ENCODE data around the gene DLG1. TPM values are rescaled to one million over a fixed set of nuclear protein-coding genes. Genes with fewer than 3 reads are reported as not detected.

Gene DLG1
- total RNA-seq, 1 donor: 48.0 TPM

DNA sequence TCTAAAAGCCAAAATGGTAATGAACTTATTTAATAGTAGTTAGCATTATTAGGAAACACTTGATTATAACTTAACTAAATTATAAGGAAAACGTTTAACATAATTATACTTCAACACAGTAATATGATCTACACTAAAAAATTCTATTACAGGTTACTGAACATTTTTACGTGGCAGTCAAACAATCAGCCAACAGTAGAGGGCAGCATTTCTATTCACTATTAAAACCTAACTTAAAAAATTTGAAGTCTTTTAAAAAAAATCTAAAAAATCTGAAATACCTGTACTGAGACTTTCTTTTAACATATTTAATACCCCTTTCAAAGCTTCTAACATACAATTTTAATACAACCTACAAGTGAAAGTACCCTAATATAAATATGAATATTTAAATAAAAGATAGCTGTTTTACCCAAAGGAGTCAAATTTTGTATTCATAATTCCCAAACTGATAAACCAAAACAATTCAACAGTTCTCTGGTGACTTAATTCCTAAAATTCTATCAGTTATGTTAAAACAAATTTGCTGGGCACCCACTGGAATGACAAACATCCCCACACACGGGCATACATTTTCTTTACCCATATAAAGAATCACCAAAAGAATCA, 41.5 kb downstream of the DLG1 start:
- Histone ChIP-seq H3K27me3 (ENCODE audit: insufficient read depth, low read length) (no peaks in the 10 kb centered on the region), H3K9me3 (ENCODE audit: low read depth, low read length) (no peaks in the 10 kb centered on the region), H3K4me1 (ENCODE audit: insufficient read depth, low read length) (peaks cover 3% of the 10 kb centered on the region), H3K4me3 (ENCODE audit: low read length) (no peak overlapping the region)

DNA sequence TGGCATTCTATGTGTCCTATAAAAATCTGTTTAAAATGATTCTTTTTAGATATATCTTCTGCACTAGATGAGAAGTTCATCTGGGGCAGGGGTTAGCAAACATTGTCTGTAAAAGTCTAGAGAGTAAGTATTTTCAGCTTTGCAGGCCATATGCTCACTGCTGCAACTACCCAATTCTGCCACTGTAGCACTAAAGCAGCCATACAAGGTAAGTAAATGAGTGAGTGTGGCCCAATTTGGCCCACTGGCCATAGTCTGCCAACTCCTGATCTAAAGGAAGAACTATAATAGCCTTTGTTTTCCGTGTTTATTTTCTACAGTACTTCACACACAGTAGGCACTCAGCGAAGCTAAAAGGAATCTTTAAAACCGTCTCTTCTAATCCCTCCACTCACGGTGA, 42.3 kb downstream of the DLG1 start:
- peaks cover 3% of the 10 kb centered on the region for H3K4me1 ChIP-seq (ENCODE audit: insufficient read depth, low read length)
- no peaks in the 10 kb centered on the region for H3K27me3 ChIP-seq (ENCODE audit: insufficient read depth, low read length)
- no peaks in the 10 kb centered on the region for H3K9me3 ChIP-seq (ENCODE audit: low read depth, low read length)
- H3K4me3 ChIP-seq (ENCODE audit: low read length): no peak overlapping the region

DNA sequence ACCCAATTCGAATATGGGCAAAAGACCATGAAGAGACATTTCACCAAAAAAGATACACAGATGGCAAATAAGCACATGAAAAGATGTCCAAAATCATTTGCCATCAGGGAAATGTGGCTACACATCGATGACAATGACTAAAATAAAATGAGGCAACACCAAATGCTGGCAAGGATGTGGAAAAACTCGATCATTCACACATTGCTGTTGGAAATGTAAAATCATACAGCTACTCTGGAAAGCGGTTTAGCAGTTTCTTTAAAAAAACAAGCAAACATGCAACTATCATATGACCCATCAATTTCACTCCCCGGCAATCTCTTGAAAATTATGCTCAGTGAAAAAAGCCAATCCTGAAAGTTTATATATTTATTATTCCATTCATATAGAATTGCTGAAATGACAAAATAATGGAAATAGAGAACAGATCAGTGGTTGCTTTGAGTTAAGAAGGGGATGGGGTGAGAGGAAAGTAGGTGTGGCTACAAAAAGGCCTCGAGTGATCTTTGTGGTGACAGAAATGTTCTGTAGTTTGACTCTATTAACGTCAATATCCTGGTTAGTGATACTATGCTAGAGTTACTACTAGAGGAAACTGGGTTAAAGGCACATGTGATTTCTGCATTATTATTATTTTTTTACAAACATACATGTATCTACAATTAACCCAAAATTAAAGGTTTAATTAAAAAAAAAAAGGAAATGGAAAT, 45.0 kb downstream of the DLG1 start:
- H3K4me3 ChIP-seq (ENCODE audit: low read length): no peak overlapping the region
- peaks cover 3% of the 10 kb centered on the region for H3K4me1 ChIP-seq (ENCODE audit: insufficient read depth, low read length)
- H3K27me3 ChIP-seq (ENCODE audit: insufficient read depth, low read length): no peaks in the 10 kb centered on the region
- H3K9me3 ChIP-seq (ENCODE audit: low read depth, low read length): peaks cover 17% of the 10 kb centered on the region

DNA sequence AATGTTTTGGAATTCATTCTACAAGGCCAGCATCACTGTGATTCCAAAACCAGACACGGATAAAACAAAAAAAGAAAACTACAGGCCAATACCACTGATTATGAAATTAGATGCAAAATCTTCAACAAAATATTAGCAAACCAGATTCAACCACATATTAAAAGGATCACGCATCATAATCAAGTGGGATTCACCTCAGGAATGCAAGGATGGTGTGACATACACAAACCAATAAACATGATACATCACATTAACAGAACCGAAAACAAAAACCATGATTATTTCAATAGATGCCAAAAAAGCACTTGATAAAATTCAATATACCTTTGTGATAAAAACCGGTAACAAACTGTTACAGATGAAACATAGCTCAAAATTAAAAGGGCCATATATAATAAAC, 48.9 kb downstream of the DLG1 start:
- H3K4me1 ChIP-seq (ENCODE audit: insufficient read depth, low read length): peaks cover 3% of the 10 kb centered on the region
- H3K9me3 ChIP-seq (ENCODE audit: low read depth, low read length): peaks cover 29% of the 10 kb centered on the region
- no peak overlapping the region for H3K4me3 ChIP-seq (ENCODE audit: low read length)
- H3K27me3 ChIP-seq (ENCODE audit: insufficient read depth, low read length): no peaks in the 10 kb centered on the region

DNA sequence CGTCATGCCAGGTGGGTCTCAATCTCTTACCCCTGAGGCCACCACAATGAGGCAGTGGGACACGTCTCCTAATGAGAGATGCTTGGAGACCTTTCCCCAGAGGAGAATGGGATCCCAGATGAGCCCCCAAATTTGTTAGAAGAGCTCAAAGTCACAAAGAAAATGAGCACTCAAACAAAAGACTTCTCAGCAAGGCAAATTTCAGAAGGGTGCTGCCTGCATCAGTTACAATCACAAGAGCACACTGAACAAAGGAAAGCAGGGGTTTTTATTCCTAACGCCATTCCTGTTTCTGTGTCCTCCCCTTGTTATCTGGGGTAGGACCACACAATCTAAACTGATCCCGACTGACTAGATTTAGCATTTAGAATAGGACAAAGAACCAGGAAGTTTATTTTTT, 50.1 kb downstream of the DLG1 start:
- Histone ChIP-seq H3K9me3 (ENCODE audit: low read depth, low read length) (peaks cover 41% of the 10 kb centered on the region), H3K4me3 (ENCODE audit: low read length) (no peak overlapping the region), H3K27me3 (ENCODE audit: insufficient read depth, low read length) (no peaks in the 10 kb centered on the region), H3K4me1 (ENCODE audit: insufficient read depth, low read length) (no peaks in the 10 kb centered on the region)

DNA sequence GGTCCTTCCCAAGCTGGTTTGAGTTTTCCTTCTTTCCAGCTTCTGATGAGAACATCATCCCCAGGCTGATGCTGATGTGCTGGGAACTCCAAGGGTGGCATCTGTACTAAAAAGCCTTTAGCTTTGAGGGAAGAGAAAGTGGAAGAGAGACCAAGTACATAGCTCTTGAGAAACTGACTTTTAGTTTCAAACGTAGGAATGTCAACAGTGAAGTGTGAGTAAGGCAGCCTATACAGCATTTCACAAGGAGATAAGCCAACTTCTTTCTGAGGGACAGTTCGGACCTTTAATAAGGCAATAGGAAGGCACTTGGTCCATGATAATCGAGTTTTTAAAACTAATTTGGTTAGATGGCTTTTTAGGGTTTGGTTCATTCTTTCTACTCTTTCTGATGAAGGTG, 53.7 kb downstream of the DLG1 start:
- Histone ChIP-seq H3K9me3 (ENCODE audit: low read depth, low read length) (peaks cover 65% of the 10 kb centered on the region), H3K4me1 (ENCODE audit: insufficient read depth, low read length) (peaks cover 4% of the 10 kb centered on the region), H3K4me3 (ENCODE audit: low read length) (no peak overlapping the region), H3K27me3 (ENCODE audit: insufficient read depth, low read length) (no peaks in the 10 kb centered on the region)

DNA sequence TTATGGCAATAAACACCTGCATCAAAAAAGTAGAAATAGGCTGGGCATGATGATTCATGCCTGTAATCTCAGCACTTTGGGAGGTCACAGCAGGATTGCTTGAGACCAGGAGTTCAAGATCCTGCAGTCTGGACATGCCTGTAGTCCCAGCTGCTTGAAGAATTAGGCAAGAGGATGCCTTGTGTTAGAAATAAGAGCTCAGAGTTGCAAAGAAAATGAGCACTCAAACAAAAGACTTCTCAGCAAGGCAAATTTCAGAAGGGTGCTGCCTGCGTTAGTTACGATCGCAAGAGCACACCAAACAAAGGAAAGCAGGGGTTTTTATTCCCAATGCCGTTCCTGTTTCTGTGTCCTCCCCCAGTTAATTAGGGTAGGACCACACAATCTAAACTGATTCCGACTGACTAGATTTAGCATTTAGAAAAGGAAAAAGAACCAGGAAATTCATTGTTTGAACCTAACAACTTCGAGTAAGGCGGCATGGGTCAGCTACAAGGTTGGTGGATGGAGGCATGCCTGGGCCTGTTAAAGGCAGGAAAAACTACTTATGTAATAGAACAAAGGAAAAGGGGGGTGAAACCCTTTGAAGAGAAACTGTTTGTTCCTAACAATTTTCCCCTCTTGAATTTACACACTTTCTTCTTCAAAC, 55.5 kb downstream of the DLG1 start:
- H3K27me3 ChIP-seq (ENCODE audit: insufficient read depth, low read length): no peaks in the 10 kb centered on the region
- H3K4me1 ChIP-seq (ENCODE audit: insufficient read depth, low read length): peaks cover 8% of the 10 kb centered on the region
- H3K9me3 ChIP-seq (ENCODE audit: low read depth, low read length): peaks cover 46% of the 10 kb centered on the region
- H3K4me3 ChIP-seq (ENCODE audit: low read length): no peak overlapping the region

DNA sequence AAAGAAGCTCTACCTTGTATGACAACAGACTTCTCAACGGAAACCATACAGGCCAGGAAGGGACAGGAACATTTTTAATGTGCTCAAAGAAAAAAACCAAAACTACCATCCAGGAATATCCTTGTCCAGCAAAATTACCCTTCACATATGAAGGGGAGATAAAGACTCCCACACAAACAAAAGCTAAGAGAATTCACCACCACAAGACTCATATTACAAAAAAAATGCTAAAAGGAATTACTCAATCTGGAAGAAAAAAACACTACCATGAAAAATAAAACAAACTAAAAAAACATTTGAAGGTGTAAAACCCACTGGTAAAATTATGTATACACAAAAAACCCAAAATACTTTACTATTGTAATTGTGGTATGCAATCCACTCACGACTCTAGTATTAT, 57.2 kb downstream of the DLG1 start:
- Histone ChIP-seq H3K27me3 (ENCODE audit: insufficient read depth, low read length) (no peaks in the 10 kb centered on the region), H3K9me3 (ENCODE audit: low read depth, low read length) (peaks cover 42% of the 10 kb centered on the region), H3K4me1 (ENCODE audit: insufficient read depth, low read length) (peaks cover 8% of the 10 kb centered on the region), H3K4me3 (ENCODE audit: low read length) (no peak overlapping the region)

DNA sequence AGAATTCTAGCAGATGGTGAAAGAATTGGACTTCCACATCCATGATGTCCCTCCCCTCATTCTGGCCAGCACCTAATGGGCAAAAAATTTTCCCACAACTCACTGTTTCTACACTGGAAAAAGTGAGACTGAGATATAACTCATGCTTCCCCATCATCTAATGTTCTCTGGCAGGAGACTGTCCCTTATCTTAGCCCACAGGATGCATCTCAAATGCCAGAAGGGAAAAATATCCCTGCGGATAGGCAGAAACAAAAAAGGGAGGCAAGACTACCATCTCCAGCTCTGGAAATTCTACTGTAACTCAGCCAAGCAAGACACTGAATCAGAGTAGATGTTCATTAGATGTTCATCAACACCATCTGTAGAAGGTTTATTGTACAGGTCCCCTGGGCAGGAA, 58.6 kb downstream of the DLG1 start:
- H3K9me3 ChIP-seq (ENCODE audit: low read depth, low read length): peaks cover 47% of the 10 kb centered on the region
- H3K4me1 ChIP-seq (ENCODE audit: insufficient read depth, low read length): peaks cover 8% of the 10 kb centered on the region
- no peaks in the 10 kb centered on the region for H3K27me3 ChIP-seq (ENCODE audit: insufficient read depth, low read length)
- H3K4me3 ChIP-seq (ENCODE audit: low read length): no peak overlapping the region

DNA sequence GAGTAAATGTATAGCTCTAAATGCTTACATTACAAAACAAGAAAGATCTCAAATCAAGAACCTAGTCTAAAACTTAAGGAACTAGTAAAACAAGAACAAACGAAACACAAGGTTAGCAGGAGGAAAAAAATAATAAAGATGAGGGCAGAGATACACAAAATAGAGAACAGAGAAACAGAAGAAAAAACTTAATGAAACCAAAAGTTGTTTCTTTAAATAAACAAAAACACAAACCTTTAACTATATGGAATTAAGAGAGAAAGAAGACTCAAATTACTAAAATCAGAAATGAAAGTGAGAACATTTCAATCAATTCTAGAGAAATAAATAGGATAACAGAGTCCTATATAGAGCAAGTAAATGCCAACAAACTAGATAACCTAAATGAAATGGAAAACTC, 59.6 kb downstream of the DLG1 start:
- Histone ChIP-seq H3K9me3 (ENCODE audit: low read depth, low read length) (peaks cover 37% of the 10 kb centered on the region), H3K27me3 (ENCODE audit: insufficient read depth, low read length) (no peaks in the 10 kb centered on the region), H3K4me3 (ENCODE audit: low read length) (no peak overlapping the region), H3K4me1 (ENCODE audit: insufficient read depth, low read length) (peaks cover 8% of the 10 kb centered on the region)

DNA sequence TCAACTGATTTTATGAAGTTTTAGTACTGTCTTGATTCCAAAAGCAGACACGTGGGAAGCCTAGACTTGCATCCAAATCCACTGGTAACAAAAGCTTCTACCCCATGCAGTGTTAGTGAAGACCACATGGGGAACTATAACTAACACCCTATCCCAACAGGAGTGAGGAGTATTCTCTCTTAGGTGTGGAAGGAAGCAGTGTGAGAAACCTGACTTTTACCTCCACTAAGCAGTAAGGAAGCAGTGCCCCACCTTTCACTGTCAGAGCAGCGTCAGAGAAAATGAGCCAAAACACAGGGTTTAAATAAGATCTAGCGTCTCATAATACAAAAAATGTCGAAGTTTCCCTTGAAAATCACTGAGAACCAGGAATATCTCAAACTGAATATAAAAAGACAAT, 60.5 kb downstream of the DLG1 start:
- H3K9me3 ChIP-seq (ENCODE audit: low read depth, low read length): peaks cover 27% of the 10 kb centered on the region
- no peak overlapping the region for H3K4me3 ChIP-seq (ENCODE audit: low read length)
- H3K27me3 ChIP-seq (ENCODE audit: insufficient read depth, low read length): no peaks in the 10 kb centered on the region
- H3K4me1 ChIP-seq (ENCODE audit: insufficient read depth, low read length): peaks cover 8% of the 10 kb centered on the region

DNA sequence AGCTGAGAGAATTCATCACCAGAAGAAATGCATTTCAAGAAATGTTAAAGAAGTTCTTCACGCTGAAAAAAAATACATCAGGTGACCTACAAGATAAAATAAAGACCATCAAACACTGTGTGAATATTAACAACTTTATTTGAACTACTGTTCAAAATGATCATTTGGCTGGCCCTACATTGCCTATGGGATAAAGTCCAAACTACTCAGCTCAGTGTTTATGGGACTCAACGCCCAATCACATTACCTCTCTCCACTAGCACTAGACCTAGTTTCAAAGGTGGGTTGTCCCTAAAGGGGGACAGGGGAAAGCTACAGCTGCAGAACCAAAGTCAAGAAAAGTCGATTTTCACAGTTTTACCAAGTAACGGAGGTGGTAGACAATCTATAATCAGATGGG, 62.0 kb downstream of the DLG1 start:
- Histone ChIP-seq H3K9me3 (ENCODE audit: low read depth, low read length) (peaks cover 12% of the 10 kb centered on the region), H3K4me1 (ENCODE audit: insufficient read depth, low read length) (peaks cover 8% of the 10 kb centered on the region), H3K27me3 (ENCODE audit: insufficient read depth, low read length) (no peaks in the 10 kb centered on the region), H3K4me3 (ENCODE audit: low read length) (no peak overlapping the region)

DNA sequence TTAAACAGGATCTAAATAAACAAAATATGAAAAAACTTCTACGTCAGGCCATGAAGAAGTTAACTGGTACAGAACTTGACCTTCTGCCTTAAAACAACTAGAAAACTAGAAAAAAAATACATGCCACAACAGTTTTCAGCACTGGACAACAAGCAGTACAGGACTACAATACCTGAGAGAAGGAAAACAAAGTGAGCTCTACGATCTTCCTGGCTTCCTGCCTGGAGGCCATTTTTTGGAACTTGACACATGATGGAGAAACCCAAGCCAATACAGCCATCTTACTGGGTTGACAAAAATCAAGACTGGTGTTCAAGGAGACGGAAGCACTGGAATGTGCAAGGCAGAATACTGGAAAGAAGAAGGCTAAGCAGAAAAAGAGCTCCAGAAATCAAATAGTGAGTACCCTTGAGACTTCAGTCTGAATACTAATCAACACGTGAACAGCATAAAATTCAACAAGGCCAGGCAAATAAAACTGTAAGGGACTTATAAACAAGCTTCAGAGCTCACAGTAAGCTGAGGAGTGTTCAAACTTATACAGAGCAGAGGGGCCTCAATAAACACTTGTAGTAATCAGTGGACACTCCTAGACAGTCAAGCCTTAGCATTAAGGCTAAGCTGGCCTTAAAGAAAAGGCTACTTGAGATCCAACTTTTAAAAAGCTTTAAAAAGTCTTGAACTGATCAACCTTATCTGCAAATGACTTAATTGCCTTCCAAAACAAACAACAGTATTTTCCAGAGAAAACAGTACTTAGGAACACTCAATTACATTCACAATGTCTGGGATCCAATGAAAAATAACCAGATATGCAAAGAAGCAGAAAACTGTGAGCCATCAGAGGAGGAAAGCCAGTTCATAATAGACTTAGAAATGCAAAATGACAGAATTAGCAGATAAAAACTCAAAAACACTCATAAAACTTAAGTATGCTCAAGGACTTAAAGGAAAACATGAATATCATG, 63.2 kb downstream of the DLG1 start:
- Histone ChIP-seq H3K4me3 (ENCODE audit: low read length) (no peak overlapping the region), H3K9me3 (ENCODE audit: low read depth, low read length) (peaks cover 5% of the 10 kb centered on the region), H3K4me1 (ENCODE audit: insufficient read depth, low read length) (peaks cover 8% of the 10 kb centered on the region), H3K27me3 (ENCODE audit: insufficient read depth, low read length) (no peaks in the 10 kb centered on the region)

DNA sequence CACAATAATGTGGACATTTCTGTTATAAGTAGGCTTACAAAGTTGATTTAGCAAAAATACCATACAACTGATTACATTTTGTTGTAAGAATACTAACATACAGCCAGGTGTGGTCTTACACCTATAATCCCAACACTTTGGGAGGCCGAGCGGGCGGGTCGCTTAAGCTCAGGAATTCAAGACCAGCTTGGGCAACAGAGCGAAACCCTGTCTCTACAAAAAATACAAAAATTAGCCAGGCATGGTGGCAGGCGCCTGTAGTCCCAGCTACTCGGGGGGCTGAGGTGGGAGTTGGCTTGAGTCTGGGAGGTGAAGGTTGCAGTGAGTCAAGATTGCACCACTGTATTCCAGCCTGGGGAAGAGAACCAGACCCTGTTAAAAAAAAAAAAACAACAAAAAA, 67.1 kb downstream of the DLG1 start:
- Histone ChIP-seq H3K9me3 (ENCODE audit: low read depth, low read length) (peaks cover 5% of the 10 kb centered on the region), H3K27me3 (ENCODE audit: insufficient read depth, low read length) (no peaks in the 10 kb centered on the region), H3K4me3 (ENCODE audit: low read length) (no peak overlapping the region), H3K4me1 (ENCODE audit: insufficient read depth, low read length) (no peaks in the 10 kb centered on the region)

DNA sequence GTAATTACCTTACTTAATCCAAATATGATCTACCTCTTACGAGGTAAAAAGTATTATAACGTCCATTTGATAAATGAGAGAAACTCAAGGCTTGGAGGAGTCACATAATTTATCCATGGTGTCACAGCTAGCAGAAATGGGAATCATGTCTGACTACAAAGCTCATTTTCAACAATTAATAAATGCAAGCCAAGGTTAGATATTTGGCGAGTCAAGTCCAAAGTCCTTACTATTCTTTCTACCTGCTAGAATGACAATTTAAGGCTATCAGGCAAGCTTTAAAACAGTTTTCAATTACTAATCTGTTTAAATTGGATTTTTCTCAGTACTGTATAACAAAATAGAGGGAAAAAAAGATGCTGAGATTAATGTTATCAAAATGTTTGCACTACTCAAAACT, 68.6 kb downstream of the DLG1 start:
- no peaks in the 10 kb centered on the region for H3K4me1 ChIP-seq (ENCODE audit: insufficient read depth, low read length)
- H3K9me3 ChIP-seq (ENCODE audit: low read depth, low read length): no peaks in the 10 kb centered on the region
- no peak overlapping the region for H3K4me3 ChIP-seq (ENCODE audit: low read length)
- no peaks in the 10 kb centered on the region for H3K27me3 ChIP-seq (ENCODE audit: insufficient read depth, low read length)

Measured in mononuclear cell (primary cell).